Neuronal stem cell (in vitro differentiated cells): ENCODE measurements around the gene SLK.

ENCODE experiments used
- DNase-seq: peaks from one replicate; pipeline ENCODE4 v3.0.0-alpha.2; 2013; ENCODE audit warnings: low spot score
- H2AFZ ChIP-seq: one replicate; pipeline ENCODE4 v1.6.1; 2013; ENCODE audit warnings: mild to moderate bottlenecking, low read length, inconsistent platforms
- H2AK5ac ChIP-seq: 2 replicates; pipeline ENCODE4 v1.6.1; 2013; ENCODE audit warnings: low read depth, mild to moderate bottlenecking, inconsistent platforms, low read length, moderate library complexity, mixed read lengths
- H2BK120ac ChIP-seq: 2 replicates; pipeline ENCODE4 v1.6.1; 2013; ENCODE audit warnings: low read depth, mild to moderate bottlenecking, inconsistent platforms, low read length, moderate library complexity, mixed read lengths
- H2BK12ac ChIP-seq: one replicate; pipeline ENCODE4 v1.6.1; 2013; ENCODE audit warnings: low read length, inconsistent platforms
- H2BK15ac ChIP-seq: 2 replicates; pipeline ENCODE4 v1.6.1; 2013; ENCODE audit warnings: mild to moderate bottlenecking, low read length, inconsistent platforms, mixed read lengths
- H2BK5ac ChIP-seq: one replicate; pipeline ENCODE4 v1.6.1; 2013; ENCODE audit warnings: inconsistent platforms, mild to moderate bottlenecking, low read length, moderate library complexity
- H3K14ac ChIP-seq: one replicate; pipeline ENCODE4 v1.6.1; 2013; ENCODE audit warnings: low read length, inconsistent platforms
- H3K18ac ChIP-seq: 2 replicates; pipeline ENCODE4 v1.6.1; 2013; ENCODE audit warnings: low read length, inconsistent platforms
- H3K23ac ChIP-seq: 2 replicates; pipeline ENCODE4 v1.6.1; 2013; ENCODE audit warnings: low read depth, mild to moderate bottlenecking, mixed read lengths, low read length, inconsistent platforms; ENCODE audit not compliant: poor library complexity
- H3K27ac ChIP-seq: replicated peaks from 3 replicates; pipeline ENCODE4 v1.5.1; 2013; ENCODE audit warnings: low read length, inconsistent platforms
- H3K27me3 ChIP-seq, 3 experiments: 2 replicates each; pipeline ENCODE4 v1.6.1; 2013; ENCODE audit warnings: low read length in 3 of 3, mild to moderate bottlenecking in 2 of 3, inconsistent platforms in 1 of 3, low read depth in 1 of 3, mixed read lengths in 1 of 3, moderate library complexity in 1 of 3; ENCODE audit not compliant: control insufficient read depth in 3 of 3, insufficient read depth in 3 of 3
- H3K36me3 ChIP-seq, 2 donors: replicated peaks in 1 of 2; 2 replicates each; pipeline ENCODE4 v1.6.1; 2013; ENCODE audit warnings: low read length in 2 of 2; ENCODE audit not compliant: control insufficient read depth in 2 of 2, insufficient read depth in 2 of 2
- H3K4ac ChIP-seq: 2 replicates; pipeline ENCODE4 v1.6.1; 2013; ENCODE audit warnings: inconsistent platforms, mild to moderate bottlenecking, low read length, moderate library complexity
- H3K4me1 ChIP-seq, 2 donors: 1 replicate in 1 of 2; 2 replicates in 1 of 2; pipeline ENCODE4 v1.6.1; 2013; ENCODE audit warnings: low read length in 2 of 2, low read depth in 1 of 2; ENCODE audit not compliant: control insufficient read depth in 2 of 2, insufficient read depth in 1 of 2
- H3K4me2 ChIP-seq: one replicate; pipeline ENCODE4 v1.6.1; 2013; ENCODE audit warnings: mild to moderate bottlenecking, low read length, inconsistent platforms; ENCODE audit not compliant: insufficient read depth, poor library complexity, severe bottlenecking
- H3K4me3 ChIP-seq, 2 donors: 2 replicates each; pipeline ENCODE4 v1.5.1; 2013; ENCODE audit warnings: low read length in 2 of 2, mild to moderate bottlenecking in 2 of 2, inconsistent platforms in 1 of 2, moderate library complexity in 1 of 2
- H3K79me1 ChIP-seq: one replicate; pipeline ENCODE4 v1.6.1; 2013; ENCODE audit warnings: low read depth, mild to moderate bottlenecking, inconsistent platforms, low read length, moderate library complexity
- H3K9ac ChIP-seq: one replicate; pipeline ENCODE4 v1.6.1; 2013; ENCODE audit warnings: mild to moderate bottlenecking, low read depth, low read length, inconsistent platforms; ENCODE audit not compliant: poor library complexity
- H3K9me3 ChIP-seq, 2 donors: replicated peaks in 1 of 2; 2 replicates each; pipeline versions ENCODE3 to v1.6.1; 2013; ENCODE audit warnings: low read length in 2 of 2, mild to moderate bottlenecking in 2 of 2, inconsistent platforms in 1 of 2, low read depth in 1 of 2, mixed read lengths in 1 of 2, moderate library complexity in 1 of 2; ENCODE audit not compliant: control insufficient read depth in 2 of 2, insufficient read depth in 1 of 2
- H4K8ac ChIP-seq: one replicate; pipeline ENCODE4 v1.6.1; 2013; ENCODE audit warnings: low read depth, mild to moderate bottlenecking, inconsistent platforms, low read length, moderate library complexity
- H4K91ac ChIP-seq: one replicate; pipeline ENCODE4 v1.6.1; 2013; ENCODE audit warnings: low read length, low read depth, mild to moderate bottlenecking, inconsistent platforms; ENCODE audit not compliant: poor library complexity
- WGBS, 2 donors: extraction: QIAGEN DNeasy Blood & Tissue Kit; methylation state at CpG; one replicate each; pipeline ENCODE4 v1.1.7; 2013; ENCODE audit warnings: missing lambda C conversion rate in 2 of 2, mixed read lengths in 1 of 2; ENCODE audit not compliant: insufficient read length in 2 of 2, insufficient replicate concordance in 1 of 2; ENCODE audit errors: extremely low coverage in 2 of 2; 5-methylcytosine and 5-hydroxymethylcytosine counted together

Gene SLK

DNA sequence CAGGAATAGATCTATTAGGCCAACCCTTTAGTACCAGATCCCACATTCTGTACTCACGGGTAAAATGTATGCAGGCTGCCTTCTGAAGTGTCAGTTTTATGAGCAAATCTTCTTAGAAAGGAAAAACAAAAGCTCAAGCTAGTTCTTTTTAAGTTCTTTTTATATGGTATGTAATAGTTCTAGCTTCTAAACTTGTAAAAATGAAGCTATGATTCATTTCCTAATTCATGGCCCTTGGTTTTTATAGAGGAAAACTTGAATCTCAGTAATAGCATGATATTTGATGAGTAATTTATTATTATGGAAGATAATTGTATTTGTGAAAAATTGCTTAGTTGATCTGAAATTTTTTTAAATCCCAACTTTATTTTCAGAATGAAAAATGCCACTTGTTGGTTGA, 54.3 kb downstream of the SLK start:
- peaks cover 26 to 98% of the 10 kb centered on the region in 2 donors for H3K36me3 ChIP-seq
- WGBS, 2 donors: no CpG with 5 or more reads among the region's 1 CpG

DNA sequence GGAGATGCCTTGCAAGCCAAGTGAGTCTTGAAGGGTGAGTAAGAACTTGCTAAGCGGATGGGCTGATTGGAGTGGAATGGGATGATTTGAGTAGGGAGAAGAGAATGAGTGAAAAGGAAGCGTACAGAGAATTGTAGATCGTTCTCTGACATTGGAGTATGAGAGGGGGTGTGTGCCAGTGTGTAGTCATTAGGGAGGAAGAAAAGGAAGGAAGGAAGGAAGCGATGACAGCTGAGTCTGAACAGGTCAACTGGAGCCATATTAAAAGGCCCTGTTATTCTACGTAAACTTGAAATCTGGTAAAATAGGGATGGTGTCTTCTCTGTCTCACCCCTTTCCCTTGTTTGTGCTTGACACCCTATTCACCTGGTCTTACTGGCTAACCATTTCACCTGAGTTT, 55.1 kb downstream of the SLK start:
- Histone ChIP-seq H2BK5ac (no peak overlapping the region), H3K4me2 (no peak overlapping the region), H2AFZ (no peak overlapping the region), H3K23ac (no peak overlapping the region), H3K9me3 (no peaks in the 10 kb centered on the region), H3K27ac (no peak overlapping the region), H3K4me3 (no peak overlapping the region), H3K27me3 (no peaks in the 10 kb centered on the region), H2BK12ac (no peak overlapping the region), H2AK5ac (no peak overlapping the region), H3K4me1 (no peaks in the 10 kb centered on the region), H3K79me1 (no peaks in the 10 kb centered on the region), H4K8ac (no peak overlapping the region), H4K91ac (no peak overlapping the region), H3K4ac (no peak overlapping the region), H2BK120ac (no peak overlapping the region), H2BK15ac (no peak overlapping the region), H3K9ac (no peak overlapping the region), H3K14ac (no peak overlapping the region), H3K18ac (no peak overlapping the region), H3K36me3 (peaks cover 26 to 95% of the 10 kb centered on the region in 2 donors)
- no peak for DNase-seq
- WGBS, 2 donors: 100% methylated on average over 3 of the region's 5 CpGs; no CpG with 5 or more reads in 1 of the 2 donors

More for the DNA sequence above, 54.3 kb downstream of the SLK start:
- H3K4me3 ChIP-seq: no peak overlapping the region
- no peak overlapping the region for H4K8ac ChIP-seq
- H3K79me1 ChIP-seq: no peaks in the 10 kb centered on the region
- H2BK5ac ChIP-seq: no peak overlapping the region
- no peak overlapping the region for H3K23ac ChIP-seq
- H3K27me3 ChIP-seq: no peaks in the 10 kb centered on the region
- H3K4ac ChIP-seq: no peak overlapping the region
- no peaks in the 10 kb centered on the region for H3K9me3 ChIP-seq
- no peak overlapping the region for H3K14ac ChIP-seq
- H3K4me1 ChIP-seq: no peaks in the 10 kb centered on the region
- H3K27ac ChIP-seq: no peak overlapping the region
- H2AFZ ChIP-seq: no peak overlapping the region
- H3K18ac ChIP-seq: no peak overlapping the region
- no peak for DNase-seq
- H2BK12ac ChIP-seq: no peak overlapping the region
- no peak overlapping the region for H2BK15ac ChIP-seq
- H3K9ac ChIP-seq: no peak overlapping the region
- no peak overlapping the region for H2BK120ac ChIP-seq
- no peak overlapping the region for H2AK5ac ChIP-seq
- H3K4me2 ChIP-seq: no peak overlapping the region
- no peak overlapping the region for H4K91ac ChIP-seq

DNA sequence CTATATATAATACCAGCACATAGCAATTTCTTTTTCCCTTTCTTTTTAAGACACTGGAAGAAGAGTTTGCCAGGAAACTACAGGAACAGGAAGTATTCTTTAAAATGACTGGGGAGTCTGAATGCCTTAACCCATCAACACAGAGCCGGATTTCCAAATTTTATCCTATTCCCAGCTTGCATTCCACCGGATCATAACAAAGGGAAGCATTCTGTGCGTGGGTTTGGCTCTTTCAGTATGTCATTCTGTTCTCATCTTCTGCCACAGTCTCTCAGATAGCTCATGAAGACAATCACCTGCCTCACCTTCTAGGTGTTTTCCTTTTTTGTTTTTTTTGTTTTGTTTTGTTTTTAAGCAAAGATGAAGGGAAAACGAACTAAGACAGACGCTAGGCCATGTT, 58.6 kb downstream of the SLK start:
- WGBS, 2 donors: no CpG with 5 or more reads among the region's 5 CpGs
- H3K4me2 ChIP-seq: no peak overlapping the region
- H3K4me3 ChIP-seq: no peak overlapping the region
- H2BK5ac ChIP-seq: no peak overlapping the region
- no peak for DNase-seq
- H3K9ac ChIP-seq: no peak overlapping the region
- H3K9me3 ChIP-seq: no peaks in the 10 kb centered on the region
- no peak overlapping the region for H3K27ac ChIP-seq
- H2BK12ac ChIP-seq: no peak overlapping the region
- H4K91ac ChIP-seq: no peak overlapping the region
- H4K8ac ChIP-seq: no peak overlapping the region
- no peaks in the 10 kb centered on the region for H3K79me1 ChIP-seq
- no peak overlapping the region for H3K4ac ChIP-seq
- peaks cover 18 to 91% of the 10 kb centered on the region in 2 donors for H3K36me3 ChIP-seq
- H3K18ac ChIP-seq: no peak overlapping the region
- H2BK120ac ChIP-seq: no peak overlapping the region
- H3K23ac ChIP-seq: no peak overlapping the region
- H3K27me3 ChIP-seq: no peaks in the 10 kb centered on the region
- H2AK5ac ChIP-seq: no peak overlapping the region
- no peak overlapping the region for H2BK15ac ChIP-seq
- H3K14ac ChIP-seq: no peak overlapping the region
- no peaks in the 10 kb centered on the region for H3K4me1 ChIP-seq
- no peak overlapping the region for H2AFZ ChIP-seq

DNA sequence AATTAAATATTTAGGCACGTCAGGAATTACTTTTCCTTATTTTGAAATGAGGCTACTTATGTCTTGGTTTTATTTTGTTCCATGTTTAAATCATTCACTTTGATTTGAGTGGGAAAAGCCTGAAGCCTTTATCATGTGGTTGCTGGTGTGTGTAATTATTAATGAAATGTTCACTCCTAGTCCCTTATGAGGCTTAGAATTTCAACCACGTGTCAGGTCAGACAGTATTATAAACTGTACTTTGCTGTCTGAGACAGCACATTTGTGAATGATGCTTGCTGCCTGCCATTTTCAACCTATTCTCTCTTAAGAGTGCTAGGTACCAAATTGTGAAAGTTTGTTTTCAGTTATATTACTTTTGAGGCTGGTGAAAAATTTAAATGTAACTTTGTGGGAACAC, 59.8 kb downstream of the SLK start:
- Histone ChIP-seq H3K4me3 (no peak overlapping the region), H3K27me3 (no peaks in the 10 kb centered on the region), H3K27ac (no peak overlapping the region), H3K9me3 (no peaks in the 10 kb centered on the region), H2BK5ac (no peak overlapping the region), H3K4me1 (no peaks in the 10 kb centered on the region), H3K4ac (no peak overlapping the region), H3K36me3 (peaks cover 16 to 81% of the 10 kb centered on the region in 2 donors), H3K79me1 (no peaks in the 10 kb centered on the region), H2AK5ac (no peak overlapping the region), H3K9ac (no peak overlapping the region), H2AFZ (no peak overlapping the region), H2BK15ac (no peak overlapping the region), H2BK12ac (no peak overlapping the region), H3K23ac (no peak overlapping the region), H2BK120ac (no peak overlapping the region), H4K91ac (no peak overlapping the region), H3K4me2 (no peak overlapping the region), H3K18ac (no peak overlapping the region), H3K14ac (no peak overlapping the region), H4K8ac (no peak overlapping the region)
- no CpG with 5 or more reads among the region's 2 CpGs for WGBS, 2 donors
- no peak for DNase-seq
